ENCODE data around the gene COL18A1.

GRCh38 chr21:45454060-45454925 lies 49.3 kb downstream of the COL18A1 start:
- TF ChIP-seq ISL1 (CRISPR knock-in tag; IDR thresholded peaks at IDR 0.05) (no peak), CSRNP3 (CRISPR knock-in tag; IDR thresholded peaks at IDR 0.05) (no peak), ZFP30 (CRISPR knock-in tag; IDR thresholded peaks at IDR 0.05) (no peak), GLIS3 (CRISPR knock-in tag; IDR thresholded peaks at IDR 0.05) (no peak), RARB (CRISPR knock-in tag; IDR thresholded peaks at IDR 0.05) (no peak), BACH2 (CRISPR knock-in tag; IDR thresholded peaks at IDR 0.05; ENCODE audit: borderline replicate concordance) (no peak), ZNF8 (CRISPR knock-in tag; IDR thresholded peaks at IDR 0.05) (no peak)
